ENCODE results near the gene SOX5.

SOX5 gene

DNA sequence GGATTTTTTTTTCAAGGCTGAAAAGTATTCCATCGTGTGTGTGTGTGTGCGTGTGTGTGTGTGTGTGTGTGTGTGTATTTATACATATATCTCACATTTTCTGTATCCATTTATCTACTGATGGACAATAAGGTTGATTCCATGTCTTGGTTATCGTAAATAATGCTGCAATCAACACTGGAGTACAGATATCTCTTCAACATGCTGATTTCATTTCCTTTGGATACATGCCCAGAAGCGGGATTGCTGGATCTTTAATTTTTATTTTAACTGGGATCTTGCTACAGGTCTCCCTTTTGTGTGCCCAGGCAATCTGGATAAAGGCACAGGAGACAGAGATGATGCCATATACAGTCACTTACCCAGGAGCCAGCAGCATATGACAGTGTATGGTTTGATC, 338.1 kb downstream of the SOX5 start:
- ATAC-seq (ENCODE audit: low read depth) = no peak

DNA sequence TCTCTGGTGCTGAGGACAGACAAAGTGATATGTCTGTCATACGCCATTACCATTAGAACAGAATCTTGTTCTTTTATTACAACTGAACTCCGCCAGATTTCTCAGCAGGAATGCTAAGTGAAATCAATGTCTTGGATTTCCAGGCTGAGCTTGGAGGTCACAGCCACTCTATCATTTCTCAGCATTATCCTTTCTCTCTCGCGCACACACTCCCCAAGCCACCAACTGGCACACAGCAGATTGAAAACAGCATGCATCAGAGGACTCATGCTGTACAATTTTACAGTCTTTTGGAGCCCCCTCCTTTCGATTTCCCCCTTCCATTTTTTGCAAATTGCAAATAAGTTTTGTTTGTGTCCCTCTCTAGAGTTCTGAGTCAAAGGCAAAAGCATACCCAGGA, 348.6 kb downstream of the SOX5 start:
- no peaks in the 10 kb centered on the region for H3K27me3 ChIP-seq (ENCODE audit: insufficient read depth, poor library complexity, severe bottlenecking)
- no peaks in the 10 kb centered on the region for H3K9me3 ChIP-seq (ENCODE audit: severe bottlenecking)
- TF ChIP-seq, protein P1, sequence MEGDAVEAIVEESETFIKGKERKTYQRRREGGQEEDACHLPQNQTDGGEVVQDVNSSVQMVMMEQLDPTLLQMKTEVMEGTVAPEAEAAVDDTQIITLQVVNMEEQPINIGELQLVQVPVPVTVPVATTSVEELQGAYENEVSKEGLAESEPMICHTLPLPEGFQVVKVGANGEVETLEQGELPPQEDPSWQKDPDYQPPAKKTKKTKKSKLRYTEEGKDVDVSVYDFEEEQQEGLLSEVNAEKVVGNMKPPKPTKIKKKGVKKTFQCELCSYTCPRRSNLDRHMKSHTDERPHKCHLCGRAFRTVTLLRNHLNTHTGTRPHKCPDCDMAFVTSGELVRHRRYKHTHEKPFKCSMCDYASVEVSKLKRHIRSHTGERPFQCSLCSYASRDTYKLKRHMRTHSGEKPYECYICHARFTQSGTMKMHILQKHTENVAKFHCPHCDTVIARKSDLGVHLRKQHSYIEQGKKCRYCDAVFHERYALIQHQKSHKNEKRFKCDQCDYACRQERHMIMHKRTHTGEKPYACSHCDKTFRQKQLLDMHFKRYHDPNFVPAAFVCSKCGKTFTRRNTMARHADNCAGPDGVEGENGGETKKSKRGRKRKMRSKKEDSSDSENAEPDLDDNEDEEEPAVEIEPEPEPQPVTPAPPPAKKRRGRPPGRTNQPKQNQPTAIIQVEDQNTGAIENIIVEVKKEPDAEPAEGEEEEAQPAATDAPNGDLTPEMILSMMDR (IDR thresholded peaks at IDR 0.05; ENCODE audit: poor library complexity, severe bottlenecking) = no peak
- H3K4me3 ChIP-seq (ENCODE audit: severe bottlenecking) = no peak overlapping the region
- ATAC-seq (ENCODE audit: low read depth) (no peak), DNase-seq (ENCODE audit: low spot score) (no peak)
- H3K27ac ChIP-seq (ENCODE audit: poor library complexity, severe bottlenecking) = no peak overlapping the region
- H3K36me3 ChIP-seq (ENCODE audit: low read depth) = no peaks in the 10 kb centered on the region
- no peaks in the 10 kb centered on the region for H3K4me1 ChIP-seq (ENCODE audit: insufficient read depth, poor library complexity, severe bottlenecking)

More for the DNA sequence above, 338.1 kb downstream of the SOX5 start:
- Histone ChIP-seq H3K4me1 (ENCODE audit: insufficient read depth, poor library complexity, severe bottlenecking) (no peaks in the 10 kb centered on the region), H3K27ac (ENCODE audit: poor library complexity, severe bottlenecking) (no peak overlapping the region), H3K4me3 (ENCODE audit: severe bottlenecking) (no peak overlapping the region), H3K9me3 (ENCODE audit: severe bottlenecking) (no peaks in the 10 kb centered on the region), H3K27me3 (ENCODE audit: insufficient read depth, poor library complexity, severe bottlenecking) (no peaks in the 10 kb centered on the region), H3K36me3 (ENCODE audit: low read depth) (no peaks in the 10 kb centered on the region)
- no peak for DNase-seq (ENCODE audit: low spot score)
- TF ChIP-seq, protein P1 (IDR thresholded peaks at IDR 0.05; ENCODE audit: poor library complexity, severe bottlenecking) = no peak

- Histone ChIP-seq H3K36me3 (ENCODE audit: low read depth) (no peaks in the 10 kb centered on the region), H3K4me3 (ENCODE audit: severe bottlenecking) (no peak overlapping the region), H3K4me1 (ENCODE audit: insufficient read depth, poor library complexity, severe bottlenecking) (no peaks in the 10 kb centered on the region), H3K9me3 (ENCODE audit: severe bottlenecking) (no peaks in the 10 kb centered on the region), H3K27me3 (ENCODE audit: insufficient read depth, poor library complexity, severe bottlenecking) (no peaks in the 10 kb centered on the region), H3K27ac (ENCODE audit: poor library complexity, severe bottlenecking) (no peak overlapping the region)
- ATAC-seq (ENCODE audit: low read depth) = no peak
- DNase-seq (ENCODE audit: low spot score) = no peak
- TF ChIP-seq, protein P1 (IDR thresholded peaks at IDR 0.05; ENCODE audit: poor library complexity, severe bottlenecking) = no peak
Measured at GRCh38 chr12:23596568-23596967, 352.9 kb downstream of the SOX5 start.

DNA sequence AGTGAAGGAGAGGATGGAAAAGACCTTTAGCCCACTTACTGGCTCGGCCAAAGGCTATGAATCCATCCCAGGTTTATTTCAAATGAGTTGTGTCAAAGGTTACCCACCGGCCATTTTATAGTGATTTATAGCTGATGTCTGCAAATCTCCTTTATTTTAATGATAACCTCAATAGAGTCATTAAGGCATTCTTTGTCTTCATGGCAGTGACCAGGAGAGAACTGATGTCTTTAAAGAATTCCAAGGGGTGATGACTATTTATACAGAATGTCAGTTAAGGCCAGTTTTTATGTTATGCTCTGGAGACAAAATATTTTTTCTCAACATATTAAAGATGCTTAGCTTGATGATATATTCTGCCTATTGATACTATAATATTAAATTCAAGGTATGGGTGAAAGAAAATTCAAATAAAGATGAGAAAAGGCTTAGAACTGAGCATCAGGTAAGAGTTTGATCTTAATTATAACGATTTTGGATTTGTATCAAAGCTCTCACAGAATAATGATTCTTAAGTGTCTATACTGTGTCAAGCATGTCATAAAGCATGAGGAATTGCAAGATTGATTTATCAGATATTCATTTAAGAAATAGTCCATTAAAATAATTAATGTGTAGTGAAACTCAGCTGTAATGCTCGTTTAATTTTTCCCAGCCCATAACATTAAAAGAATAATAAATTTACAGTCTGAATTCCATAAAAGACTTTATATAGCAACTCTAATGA, 361.5 kb downstream of the SOX5 start:
- H3K4me1 ChIP-seq (ENCODE audit: insufficient read depth, poor library complexity, severe bottlenecking) = no peaks in the 10 kb centered on the region
- DNase-seq (ENCODE audit: low spot score) (no peak), ATAC-seq (ENCODE audit: low read depth) (no peak)
- no peaks in the 10 kb centered on the region for H3K9me3 ChIP-seq (ENCODE audit: severe bottlenecking)
- no peak overlapping the region for H3K27ac ChIP-seq (ENCODE audit: poor library complexity, severe bottlenecking)
- TF ChIP-seq, protein P1 (IDR thresholded peaks at IDR 0.05; ENCODE audit: poor library complexity, severe bottlenecking) = no peak
- no peak overlapping the region for H3K4me3 ChIP-seq (ENCODE audit: severe bottlenecking)
- no peaks in the 10 kb centered on the region for H3K27me3 ChIP-seq (ENCODE audit: insufficient read depth, poor library complexity, severe bottlenecking)
- H3K36me3 ChIP-seq (ENCODE audit: low read depth) = no peaks in the 10 kb centered on the region

- no peaks in the 10 kb centered on the region for H3K36me3 ChIP-seq (ENCODE audit: low read depth)
- no peak overlapping the region for H3K4me3 ChIP-seq (ENCODE audit: severe bottlenecking)
- DNase-seq (ENCODE audit: low spot score) (no peak), ATAC-seq (ENCODE audit: low read depth) (no peak)
- TF ChIP-seq, protein P1 (IDR thresholded peaks at IDR 0.05; ENCODE audit: poor library complexity, severe bottlenecking) = no peak
- H3K27me3 ChIP-seq (ENCODE audit: insufficient read depth, poor library complexity, severe bottlenecking) = no peaks in the 10 kb centered on the region
- H3K9me3 ChIP-seq (ENCODE audit: severe bottlenecking) = no peaks in the 10 kb centered on the region
- H3K27ac ChIP-seq (ENCODE audit: poor library complexity, severe bottlenecking) = no peak overlapping the region
- no peaks in the 10 kb centered on the region for H3K4me1 ChIP-seq (ENCODE audit: insufficient read depth, poor library complexity, severe bottlenecking)
Measured at GRCh38 chr12:23585782-23586163, 363.7 kb downstream of the SOX5 start.
